GM12878 (cell line): Measurements from ENCODE around the gene TNS4.

Experiments
- CHD1 ChIP-seq: IDR thresholded peaks from 2 replicates; pipeline ENCODE4 v1.6.1; 2012; ENCODE audit warnings: low read depth, low read length, improper control_type of control experiment
- YY1 ChIP-seq: IDR thresholded peaks from 2 replicates; pipeline ENCODE4 v1.6.1; 2011; ENCODE audit warnings: low read depth, mild to moderate bottlenecking, low read length
- TF ChIP-seq, protein P1 (sequence below), 3 experiments: IDR thresholded peaks in 2 of 3; conservative IDR thresholded peaks in 1 of 3; 2 replicates each; pipeline ENCODE4 v1.5.1; 2011; ENCODE audit warnings: low read depth in 3 of 3, low read length in 3 of 3, mild to moderate bottlenecking in 3 of 3, control low read depth in 2 of 3, moderate library complexity in 2 of 3, inconsistent platforms in 1 of 3, mixed read lengths in 1 of 3; ENCODE audit not compliant: control insufficient read depth in 2 of 3, insufficient read depth in 1 of 3; ENCODE audit errors: extremely low read depth in 1 of 3
- TF ChIP-seq, protein P2 (sequence below): fragments of 450-650 bp; IDR thresholded peaks from 2 replicates; pipeline ENCODE4 v1.6.1; 2017; ENCODE audit warnings: mild to moderate bottlenecking

DNA sequence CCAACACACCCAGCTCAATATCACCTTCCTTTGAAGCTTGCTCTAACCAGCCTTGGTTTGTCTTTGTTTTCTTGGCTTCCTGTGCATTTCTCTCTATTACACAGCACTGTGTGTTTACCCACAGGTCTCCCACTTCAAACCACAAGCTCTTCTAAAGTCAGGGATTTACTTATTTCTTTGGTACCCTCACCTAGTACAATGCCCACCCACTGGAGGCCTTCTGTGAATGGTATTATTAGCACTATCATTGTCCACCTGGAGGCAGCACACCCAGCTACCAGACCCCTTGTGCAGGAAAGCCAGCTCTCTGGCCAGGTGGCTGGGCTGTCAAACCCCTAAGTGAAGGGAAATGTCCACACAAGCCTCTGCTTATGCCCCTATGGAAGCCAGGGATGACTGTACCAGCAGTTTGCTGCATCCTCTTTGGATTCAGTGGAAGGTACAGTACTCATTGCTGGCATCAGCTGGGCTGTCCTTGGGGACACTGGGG, 74.4 kb downstream of the TNS4 start:
- TF ChIP-seq, protein P1, sequence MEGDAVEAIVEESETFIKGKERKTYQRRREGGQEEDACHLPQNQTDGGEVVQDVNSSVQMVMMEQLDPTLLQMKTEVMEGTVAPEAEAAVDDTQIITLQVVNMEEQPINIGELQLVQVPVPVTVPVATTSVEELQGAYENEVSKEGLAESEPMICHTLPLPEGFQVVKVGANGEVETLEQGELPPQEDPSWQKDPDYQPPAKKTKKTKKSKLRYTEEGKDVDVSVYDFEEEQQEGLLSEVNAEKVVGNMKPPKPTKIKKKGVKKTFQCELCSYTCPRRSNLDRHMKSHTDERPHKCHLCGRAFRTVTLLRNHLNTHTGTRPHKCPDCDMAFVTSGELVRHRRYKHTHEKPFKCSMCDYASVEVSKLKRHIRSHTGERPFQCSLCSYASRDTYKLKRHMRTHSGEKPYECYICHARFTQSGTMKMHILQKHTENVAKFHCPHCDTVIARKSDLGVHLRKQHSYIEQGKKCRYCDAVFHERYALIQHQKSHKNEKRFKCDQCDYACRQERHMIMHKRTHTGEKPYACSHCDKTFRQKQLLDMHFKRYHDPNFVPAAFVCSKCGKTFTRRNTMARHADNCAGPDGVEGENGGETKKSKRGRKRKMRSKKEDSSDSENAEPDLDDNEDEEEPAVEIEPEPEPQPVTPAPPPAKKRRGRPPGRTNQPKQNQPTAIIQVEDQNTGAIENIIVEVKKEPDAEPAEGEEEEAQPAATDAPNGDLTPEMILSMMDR (IDR thresholded peaks at IDR 0.05 in 2 of 3, conservative IDR thresholded peaks at IDR 0.05 in 1 of 3; ENCODE audit: control insufficient read depth in 2 of 3, extremely low read depth in 1 of 3, insufficient read depth in 1 of 3, low read depth in 3 of 3, low read length in 3 of 3): 0 out of 6 replicates have a peak, but pooled peaks of 1 of the 3 experiments have one; percentile 0
- TF ChIP-seq YY1 (no peak), CHD1 (no peak)
- TF ChIP-seq, protein P2, sequence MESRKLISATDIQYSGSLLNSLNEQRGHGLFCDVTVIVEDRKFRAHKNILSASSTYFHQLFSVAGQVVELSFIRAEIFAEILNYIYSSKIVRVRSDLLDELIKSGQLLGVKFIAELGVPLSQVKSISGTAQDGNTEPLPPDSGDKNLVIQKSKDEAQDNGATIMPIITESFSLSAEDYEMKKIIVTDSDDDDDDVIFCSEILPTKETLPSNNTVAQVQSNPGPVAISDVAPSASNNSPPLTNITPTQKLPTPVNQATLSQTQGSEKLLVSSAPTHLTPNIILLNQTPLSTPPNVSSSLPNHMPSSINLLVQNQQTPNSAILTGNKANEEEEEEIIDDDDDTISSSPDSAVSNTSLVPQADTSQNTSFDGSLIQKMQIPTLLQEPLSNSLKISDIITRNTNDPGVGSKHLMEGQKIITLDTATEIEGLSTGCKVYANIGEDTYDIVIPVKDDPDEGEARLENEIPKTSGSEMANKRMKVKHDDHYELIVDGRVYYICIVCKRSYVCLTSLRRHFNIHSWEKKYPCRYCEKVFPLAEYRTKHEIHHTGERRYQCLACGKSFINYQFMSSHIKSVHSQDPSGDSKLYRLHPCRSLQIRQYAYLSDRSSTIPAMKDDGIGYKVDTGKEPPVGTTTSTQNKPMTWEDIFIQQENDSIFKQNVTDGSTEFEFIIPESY: no peak
